GM12874 (cell line): ENCODE results near the gene EGLN3.

ENCODE experiments used
- TF ChIP-seq, protein P1 (sequence below): IDR thresholded peaks from 2 replicates; pipeline ENCODE4 v1.5.1; 2011; ENCODE audit warnings: low read depth, mild to moderate bottlenecking, control low read depth, low read length, moderate library complexity; ENCODE audit not compliant: insufficient read depth

Gene EGLN3

DNA sequence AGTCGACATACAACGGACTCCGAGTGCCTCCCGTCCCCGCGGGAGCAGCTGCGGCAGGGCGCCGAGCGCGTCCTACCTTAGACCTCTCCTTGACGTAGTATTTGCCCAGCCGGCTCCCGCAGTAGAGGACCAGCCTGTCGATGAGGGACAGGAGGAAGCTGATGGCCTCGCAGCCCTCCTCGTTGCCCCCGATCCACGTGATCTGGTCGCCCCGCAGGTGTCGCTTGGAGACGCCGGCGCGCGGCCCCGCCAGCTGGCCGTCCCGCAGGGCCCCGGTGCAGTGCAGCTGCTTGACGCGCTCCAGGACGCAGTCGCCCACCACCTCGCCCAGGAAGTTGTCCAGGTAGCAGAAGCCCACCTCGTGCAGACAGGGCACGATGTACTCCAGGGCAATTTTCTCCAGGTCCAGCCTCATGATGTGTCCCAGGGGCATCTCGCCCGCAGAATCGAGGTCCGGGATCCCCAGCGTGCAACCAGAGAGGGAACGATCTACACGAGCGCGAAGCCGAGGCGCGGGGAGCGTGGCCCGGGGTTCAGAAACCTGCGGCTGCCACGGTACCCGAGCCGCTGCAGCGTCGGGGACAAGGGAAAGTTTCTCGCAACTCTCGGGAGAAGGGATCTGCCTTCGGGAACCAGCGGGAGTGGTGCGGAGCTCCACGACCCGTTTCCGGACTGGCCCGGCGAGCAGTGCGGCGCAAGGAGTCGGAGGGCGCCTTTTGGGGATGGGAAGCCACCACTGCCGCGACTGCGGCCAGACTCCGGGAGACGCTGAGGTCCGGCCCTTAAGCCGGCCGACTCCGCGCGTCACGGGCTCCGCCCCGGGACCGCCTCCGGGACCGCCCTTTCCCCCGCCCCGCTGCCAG, at the start of gene EGLN3:
TSS of gene EGLN3 (minus strand) at position 755 of the 863 bp plus-strand sequence. CDS start at position 433, 322 bp downstream.
- TF ChIP-seq, protein P1, sequence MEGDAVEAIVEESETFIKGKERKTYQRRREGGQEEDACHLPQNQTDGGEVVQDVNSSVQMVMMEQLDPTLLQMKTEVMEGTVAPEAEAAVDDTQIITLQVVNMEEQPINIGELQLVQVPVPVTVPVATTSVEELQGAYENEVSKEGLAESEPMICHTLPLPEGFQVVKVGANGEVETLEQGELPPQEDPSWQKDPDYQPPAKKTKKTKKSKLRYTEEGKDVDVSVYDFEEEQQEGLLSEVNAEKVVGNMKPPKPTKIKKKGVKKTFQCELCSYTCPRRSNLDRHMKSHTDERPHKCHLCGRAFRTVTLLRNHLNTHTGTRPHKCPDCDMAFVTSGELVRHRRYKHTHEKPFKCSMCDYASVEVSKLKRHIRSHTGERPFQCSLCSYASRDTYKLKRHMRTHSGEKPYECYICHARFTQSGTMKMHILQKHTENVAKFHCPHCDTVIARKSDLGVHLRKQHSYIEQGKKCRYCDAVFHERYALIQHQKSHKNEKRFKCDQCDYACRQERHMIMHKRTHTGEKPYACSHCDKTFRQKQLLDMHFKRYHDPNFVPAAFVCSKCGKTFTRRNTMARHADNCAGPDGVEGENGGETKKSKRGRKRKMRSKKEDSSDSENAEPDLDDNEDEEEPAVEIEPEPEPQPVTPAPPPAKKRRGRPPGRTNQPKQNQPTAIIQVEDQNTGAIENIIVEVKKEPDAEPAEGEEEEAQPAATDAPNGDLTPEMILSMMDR: no peak

DNA sequence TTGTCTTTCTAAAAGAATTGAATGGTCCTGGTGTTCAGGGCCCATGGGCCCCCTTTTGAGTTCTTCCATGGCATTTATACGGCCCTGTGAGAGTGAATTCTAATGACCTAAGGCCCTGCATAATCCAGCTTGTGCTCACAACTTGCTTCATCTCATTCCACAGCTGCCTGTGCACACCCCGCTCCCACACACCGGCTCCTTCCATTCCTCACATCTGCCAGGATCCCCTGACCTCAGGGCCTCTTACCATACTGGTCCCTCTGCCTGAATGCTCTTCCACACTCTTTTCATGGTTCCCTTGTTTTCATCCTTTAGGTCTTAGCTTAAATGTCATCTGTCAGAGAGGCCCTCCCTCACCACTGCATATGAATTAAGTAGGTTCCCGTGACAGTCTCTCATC, 49.5 kb upstream of the EGLN3 start:
- TF ChIP-seq, protein P1: no peak

DNA sequence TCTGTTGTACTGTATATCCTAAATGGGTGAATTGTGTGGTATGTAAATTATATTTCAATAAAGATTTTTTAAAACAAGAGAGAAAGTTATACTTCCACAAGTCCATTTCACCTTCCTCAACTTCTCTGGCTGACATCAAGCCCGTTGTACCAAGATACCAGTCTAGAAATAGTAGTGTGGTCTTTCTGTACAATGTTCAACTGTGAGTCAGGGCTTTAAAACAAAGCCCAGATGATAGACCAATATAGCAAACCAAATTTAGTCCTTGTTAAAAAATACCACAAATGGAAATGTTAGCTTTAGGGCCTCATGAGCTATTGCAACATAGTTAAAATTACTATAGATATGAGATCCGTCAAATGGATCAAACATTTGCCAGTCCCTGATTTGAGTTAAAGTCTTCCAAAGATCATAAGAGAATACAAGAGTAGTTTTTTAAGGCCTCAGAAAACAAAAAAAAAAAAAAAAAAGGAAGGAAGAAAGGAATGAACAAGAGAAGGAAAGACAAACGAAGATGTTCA, 49.0 kb upstream of the EGLN3 start:
- TF ChIP-seq, protein P1: no peak

DNA sequence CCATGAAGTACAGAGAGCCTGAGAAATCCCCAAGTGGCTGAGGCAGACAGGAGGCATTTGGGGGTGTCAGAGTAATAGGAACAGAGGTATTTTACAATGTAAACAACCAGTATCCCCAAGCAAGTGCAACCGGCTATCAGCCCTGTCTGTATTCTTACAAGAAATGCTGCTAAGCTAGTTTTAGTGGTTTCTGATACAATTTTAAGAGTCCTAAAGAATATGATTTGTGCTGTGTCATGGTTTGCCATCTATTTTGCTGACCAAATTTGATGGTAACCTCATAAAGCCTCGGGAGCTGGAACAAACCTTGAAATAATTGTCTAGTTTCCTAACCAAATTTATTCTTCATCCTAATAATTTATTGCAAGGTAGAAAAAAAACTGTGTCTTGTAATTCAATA, 46.7 kb upstream of the EGLN3 start:
- TF ChIP-seq, protein P1: no peak

DNA sequence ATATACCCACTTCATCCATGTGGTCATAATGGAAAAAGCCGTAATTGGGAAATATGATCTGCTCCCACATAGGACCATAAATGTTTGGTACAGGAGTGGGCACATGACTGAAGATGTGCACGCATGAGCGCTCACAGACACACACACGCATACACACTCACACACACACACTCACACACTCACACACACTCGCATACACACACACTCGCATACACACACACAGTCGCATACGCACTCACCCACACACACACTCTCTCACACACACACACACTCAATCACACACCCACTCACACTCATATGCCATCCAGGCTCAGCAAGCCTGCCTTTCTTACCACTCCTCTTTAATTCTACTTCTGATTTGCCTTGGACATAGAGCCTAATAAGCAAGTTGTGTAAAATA, 45.6 kb upstream of the EGLN3 start:
- TF ChIP-seq, protein P1: no peak

DNA sequence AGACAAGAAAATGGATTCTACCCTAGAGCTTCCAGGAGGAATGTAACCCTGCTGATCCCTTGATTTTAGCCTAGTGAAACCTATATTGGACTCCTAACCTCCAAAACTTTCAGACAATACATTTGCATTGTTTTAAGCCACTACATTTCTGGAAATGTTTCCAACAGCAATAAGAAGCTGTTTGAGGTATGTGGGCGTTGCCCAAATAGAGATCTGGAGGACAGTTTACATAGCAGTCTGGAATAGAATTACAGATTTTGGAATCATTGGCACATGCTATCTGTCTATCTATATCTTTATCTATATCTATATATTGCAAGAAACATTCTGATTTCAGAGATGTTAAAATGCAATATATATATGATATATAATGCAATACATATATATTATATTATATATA, 42.4 kb upstream of the EGLN3 start:
- TF ChIP-seq, protein P1: no peak

DNA sequence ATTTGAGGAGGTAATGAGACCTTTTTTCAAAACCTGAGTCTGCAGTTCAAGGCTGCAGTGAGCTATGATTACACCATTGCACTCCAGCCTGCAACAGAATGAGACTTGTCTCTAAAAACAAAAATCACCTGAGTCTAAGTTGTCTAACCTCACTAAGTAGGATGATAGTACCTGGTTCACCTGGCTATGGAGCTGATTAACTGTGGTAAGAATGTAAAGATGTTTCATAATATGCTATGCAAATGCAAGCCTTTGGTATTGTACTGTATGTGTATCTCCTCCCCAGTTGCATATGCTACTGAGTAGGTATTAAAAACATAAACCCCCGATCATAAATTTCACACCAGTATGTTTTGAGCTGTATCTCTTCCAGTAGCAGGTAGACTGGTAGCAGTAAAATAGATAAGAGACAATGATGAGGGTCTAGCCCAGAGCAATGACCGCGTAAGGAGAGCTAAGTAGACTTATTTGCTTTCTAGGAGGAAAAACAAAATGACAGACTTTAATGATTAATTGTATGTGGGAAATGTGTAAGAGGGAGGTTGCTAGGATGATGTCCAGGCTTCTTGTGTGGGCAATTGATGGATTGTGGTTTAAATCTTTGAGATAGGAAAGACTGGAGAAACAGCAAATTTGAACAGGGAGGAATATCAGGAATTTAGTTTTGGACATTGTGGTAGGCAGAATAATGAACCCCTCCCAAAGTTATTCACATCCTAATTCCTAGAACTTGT, 41.6 kb upstream of the EGLN3 start:
- TF ChIP-seq, protein P1: no peak
